ENCODE results near the gene CSMD2. TPM values are rescaled to one million over a fixed set of nuclear protein-coding genes. Genes with fewer than 3 reads are reported as not detected.
A peak's percentile ranks its signal among the peaks of the same experiment; 100 is the strongest.
"Not testable (repeated sequence)": the region's sequence is repeated elsewhere in the genome, so short reads cannot be mapped to it uniquely, and the experiment has no call there.

The CSMD2 gene
- under 0.01 TPM in 2 replicates for total RNA-seq

- peak in 1 of 2 donors; percentile 28 for DNase-seq (ENCODE audit: low read depth in 2 of 2)
Measured at GRCh38 chr1:34164771-34165391, at the start of gene CSMD2. TSS of gene CSMD2 (minus strand) at chr1:34165230. CDS start at chr1:34165097, 133 bp downstream.

GRCh38 chr1:34213956-34214355, 48.9 kb upstream of the CSMD2 start:
- no peak for DNase-seq (ENCODE audit: low read depth in 2 of 2)

GRCh38 chr1:34212673-34213072, 47.6 kb upstream of the CSMD2 start:
- DNase-seq (ENCODE audit: low read depth in 2 of 2), result no peak

GRCh38 chr1:34199927-34200326, 34.9 kb upstream of the CSMD2 start:
- DNase-seq (ENCODE audit: low read depth in 2 of 2), result no peak

- no peak for DNase-seq (ENCODE audit: low read depth in 2 of 2)
Measured at GRCh38 chr1:34192621-34193020, 27.6 kb upstream of the CSMD2 start.

GRCh38 chr1:34190692-34191091, 25.7 kb upstream of the CSMD2 start:
- no peak for DNase-seq (ENCODE audit: low read depth in 2 of 2)

- DNase-seq (ENCODE audit: low read depth in 2 of 2), result no peak
Measured at GRCh38 chr1:34188985-34189384, 24.0 kb upstream of the CSMD2 start.

GRCh38 chr1:34188418-34188817, 23.4 kb upstream of the CSMD2 start:
- no peak for DNase-seq (ENCODE audit: low read depth in 2 of 2)

GRCh38 chr1:34186741-34187494, 21.9 kb upstream of the CSMD2 start:
- DNase-seq (ENCODE audit: low read depth in 2 of 2), result no peak

- DNase-seq (ENCODE audit: low read depth in 2 of 2), result not testable (repeated sequence)
Measured at GRCh38 chr1:34183381-34183780, 18.4 kb upstream of the CSMD2 start.

- no peak for DNase-seq (ENCODE audit: low read depth in 2 of 2)
Measured at GRCh38 chr1:34178072-34178471, 13.0 kb upstream of the CSMD2 start.

GRCh38 chr1:34176830-34177603, 12.0 kb upstream of the CSMD2 start, which contains the start of gene C1orf94:
TSS of gene C1orf94 (plus strand) at chr1:34176907. CDS start at chr1:34177790, 883 bp downstream.
- DNase-seq (ENCODE audit: low read depth in 2 of 2), result no peak

GRCh38 chr1:34175744-34176143, 10.7 kb upstream of the CSMD2 start:
- no peak for DNase-seq (ENCODE audit: low read depth in 2 of 2)

GRCh38 chr1:34167389-34167788, 2.4 kb upstream of the CSMD2 start:
- no peak for DNase-seq (ENCODE audit: low read depth in 2 of 2)

GRCh38 chr1:34166625-34167361, 1.8 kb upstream of the CSMD2 start:
- DNase-seq (ENCODE audit: low read depth in 2 of 2), result no peak

- DNase-seq (ENCODE audit: low read depth in 2 of 2), result no peak
Measured at GRCh38 chr1:34166191-34166624, 1.2 kb upstream of the CSMD2 start.

GRCh38 chr1:34165422-34165921, 442 bp upstream of the CSMD2 start:
- DNase-seq (ENCODE audit: low read depth in 2 of 2), result no peak

GRCh38 chr1:34163792-34164731, 968 bp downstream of the CSMD2 start:
- DNase-seq (ENCODE audit: low read depth in 2 of 2), result no peak

GRCh38 chr1:34162852-34163766, 1.9 kb downstream of the CSMD2 start:
- peak; percentile 22 to 52 for DNase-seq (ENCODE audit: low read depth in 2 of 2)

Data from dermis microvascular lymphatic vessel endothelial cell (primary cell).